Right atrium auricular region (tissue), 2 donors: ENCODE results near the gene TMEM191C. TPM values are rescaled to one million over a fixed set of nuclear protein-coding genes. Genes with fewer than 3 reads are reported as not detected.
"Not testable (repeated sequence)": the region's sequence is repeated elsewhere in the genome, so short reads cannot be mapped to it uniquely, and the experiment has no call there.

ENCODE experiments used
- DNase-seq: peaks from one replicate; pipeline ENCODE4 v3.0.0-alpha.2; 2019; ENCODE audit warnings: low spot score
- H3K27ac ChIP-seq, 2 donors: fragments of 200-600 bp; sonication (generic); 1 replicate in 1 of 2; 2 replicates in 1 of 2; pipeline ENCODE4 v1.5.1; 2016 to 2019
- H3K27me3 ChIP-seq, 2 donors: fragments of 200-600 bp; sonication (generic); one replicate each; pipeline versions ENCODE4 v1.5.1 to v1.6.0; 2017 to 2019
- H3K36me3 ChIP-seq: fragments of 200-600 bp; sonication (generic); one replicate; pipeline ENCODE4 v1.5.1; 2016
- H3K4me1 ChIP-seq, 2 donors: fragments of 200-600 bp; sonication (generic); one replicate each; pipeline versions ENCODE4 v1.5.1 to v1.6.0; 2017 to 2019
- H3K4me3 ChIP-seq, 2 donors: fragments of 200-600 bp; sonication (generic); 1 replicate in 1 of 2; 2 replicates in 1 of 2; pipeline ENCODE4 v1.5.1; 2017 to 2019; ENCODE audit warnings: mild to moderate bottlenecking in 1 of 2, moderate library complexity in 1 of 2
- H3K9me3 ChIP-seq, 2 donors: fragments of 200-600 bp; sonication (generic); one replicate each; pipeline ENCODE4 v1.5.1; 2019
- total RNA-seq, 2 donors: library from RNA; depleted of rRNA; stranded (reverse); fragments of >200 nt; gene quantifications; one replicate each; pipeline ENCODE4 v1.1.0, GENCODE V29; 2016

The TMEM191C gene
- total RNA-seq, 2 donors from 2014 or later: 1.3 TPM

DNA sequence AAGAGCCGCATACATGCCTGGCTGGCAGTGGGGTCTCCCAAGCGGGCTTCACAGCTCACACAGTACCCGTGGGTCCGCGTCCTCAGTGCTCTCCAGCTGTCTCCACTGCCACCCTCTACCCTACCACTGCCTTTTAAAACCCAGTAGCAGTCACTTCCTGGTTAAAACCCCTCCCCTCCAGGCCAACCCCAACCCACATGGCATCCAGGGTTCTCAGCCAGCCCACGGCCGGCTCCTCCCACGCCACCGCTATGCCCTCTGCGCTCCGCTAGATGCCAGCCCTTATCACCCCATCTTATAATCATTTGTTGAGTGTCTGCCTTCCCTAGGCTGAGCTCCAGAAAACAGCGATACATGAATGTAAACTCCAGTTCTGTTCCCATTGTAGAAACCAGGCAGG, 46.9 kb downstream of the TMEM191C start:
- H3K27me3 ChIP-seq, H3K4me3 ChIP-seq, H3K9me3 ChIP-seq, H3K4me1 ChIP-seq, H3K27ac ChIP-seq, DNase-seq, H3K36me3 ChIP-seq: not testable (repeated sequence)

DNA sequence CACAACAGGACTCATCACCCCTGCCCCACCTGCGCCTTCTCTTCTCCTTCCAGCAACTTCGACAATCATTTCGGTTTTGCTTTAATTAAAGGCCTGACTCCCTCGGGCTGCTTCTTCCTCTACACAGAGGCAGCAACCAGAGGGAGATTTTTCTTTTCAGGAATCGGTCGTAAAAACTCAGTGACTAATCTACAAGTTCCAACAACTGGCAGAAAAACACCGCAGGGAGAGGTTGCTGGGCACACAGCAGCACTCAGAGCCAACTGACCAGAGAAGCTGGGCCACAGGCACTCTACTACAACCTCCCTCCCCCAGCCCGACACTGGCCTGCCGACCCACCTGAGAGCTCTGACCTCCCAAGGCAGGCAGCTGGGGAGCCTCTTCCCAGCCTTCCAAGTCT, 48.0 kb downstream of the TMEM191C start:
- not testable (repeated sequence) for H3K9me3 ChIP-seq, H3K4me3 ChIP-seq, H3K36me3 ChIP-seq, DNase-seq, H3K27me3 ChIP-seq, H3K4me1 ChIP-seq, H3K27ac ChIP-seq

GRCh38 chr22:21516522-21516921, 49.3 kb downstream of the TMEM191C start:
- H3K9me3 ChIP-seq, H3K27ac ChIP-seq, H3K27me3 ChIP-seq, H3K36me3 ChIP-seq, H3K4me1 ChIP-seq, DNase-seq: not testable (repeated sequence)
- peak overlapping the region in 1 of 2 donors; percentile 30 for H3K4me3 ChIP-seq

GRCh38 chr22:21516970-21517764, 50.0 kb downstream of the TMEM191C start:
- not testable (repeated sequence) for H3K9me3 ChIP-seq, DNase-seq, H3K27me3 ChIP-seq, H3K27ac ChIP-seq, H3K36me3 ChIP-seq, H3K4me1 ChIP-seq
- H3K4me3 ChIP-seq: peak overlapping the region in 1 of 2 donors; percentile 30

Other genes starting within 250 kb of the TMEM191C start
- under 1 TPM in 1 of 2 donors, not detected in 1; 0.08 TPM for gene RIMBP3B, start 83.6 kb upstream of the TMEM191C start, total RNA-seq
- 1 to 10 TPM; 1.8 to 3.3 TPM for gene HIC2, start 50.0 kb upstream of the TMEM191C start, total RNA-seq
- gene RIMBP3C, start 84.1 kb downstream of the TMEM191C start, total RNA-seq: under 1 TPM in 1 of 2 donors, not detected in 1; 0.04 TPM
- 10 to 100 TPM; 46.9 to 62.2 TPM for gene UBE2L3, start 100.3 kb downstream of the TMEM191C start, total RNA-seq
- gene YDJC, start 162.6 kb downstream of the TMEM191C start, total RNA-seq: 10 to 100 TPM; 15.2 to 20.5 TPM
- gene CCDC116, start 165.4 kb downstream of the TMEM191C start, total RNA-seq: not detected
- gene SDF2L1, start 174.9 kb downstream of the TMEM191C start, total RNA-seq: 10 to 100 TPM; 25.9 to 40.5 TPM
- 10 to 100 TPM; 20.2 to 25.4 TPM for gene PPIL2, start 198.6 kb downstream of the TMEM191C start, total RNA-seq